SK-N-MC (cell line): ENCODE measurements around the gene RTP1.

ENCODE experiments used
- EZH2 ChIP-seq: fragments of 200-600 bp; sonication (generic); IDR thresholded peaks from one replicate; pipeline ENCODE4 v1.6.1; 2017; ENCODE audit warnings: antibody characterized with exemption
- POLR2AphosphoS5 ChIP-seq: IDR thresholded peaks from 2 replicates; pipeline ENCODE4 v1.6.1; 2012; ENCODE audit warnings: mild to moderate bottlenecking, low read depth, low read length, borderline replicate concordance

- TF ChIP-seq POLR2AphosphoS5 (no peak), EZH2 (no peak)
Measured at GRCh38 chr3:187215460-187215859, 18.2 kb downstream of the RTP1 start.
